Measurements from ENCODE around the gene AKT3. TPM values are rescaled to one million over a fixed set of nuclear protein-coding genes. Genes with fewer than 3 reads are reported as not detected.

Gene AKT3
- total RNA-seq, 2 experiments from 2014 or later, result 38.2 to 41.4 TPM

DNA sequence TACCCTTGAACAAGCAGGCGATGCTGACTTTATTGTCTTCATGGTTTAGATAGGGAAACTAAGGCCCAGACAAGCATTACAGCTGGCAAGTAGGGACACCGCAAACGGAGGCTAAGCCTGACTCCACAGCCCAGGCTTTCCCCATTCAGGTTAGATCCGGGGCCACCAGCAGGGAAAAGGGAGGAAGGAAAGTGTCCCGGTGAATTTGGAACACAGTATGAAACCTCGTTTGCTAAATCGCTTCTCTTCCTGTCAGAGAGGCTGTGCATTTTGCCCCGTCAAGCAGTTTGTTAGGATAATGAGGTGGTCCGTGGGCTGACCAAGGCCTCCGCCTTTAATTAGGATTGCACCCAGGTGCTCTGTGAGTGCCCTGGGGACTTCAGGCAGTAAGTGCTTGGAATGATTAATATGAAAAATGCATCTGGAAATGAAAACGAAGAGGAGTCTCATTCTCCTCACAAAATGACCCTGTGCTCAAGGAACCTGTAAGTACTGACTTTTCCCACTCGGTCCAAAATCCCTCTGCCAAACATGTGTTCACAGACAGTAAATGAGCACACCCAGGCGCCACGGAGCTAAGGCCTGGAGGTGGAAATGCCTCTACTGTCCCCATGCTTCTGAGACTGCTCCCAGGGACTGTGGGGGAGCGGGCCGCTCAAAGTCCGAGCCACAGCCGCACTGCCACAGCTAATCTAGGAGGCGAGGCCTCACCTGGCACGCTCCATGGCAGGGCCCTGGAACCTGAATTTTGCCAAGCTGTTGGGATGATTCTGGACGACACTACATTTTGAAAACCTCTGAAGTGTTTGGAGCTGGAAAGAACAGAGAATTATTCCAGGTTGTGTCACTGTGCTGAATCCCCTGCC lies 360.1 kb downstream of the AKT3 start:
- Mint-ChIP-seq H3K27me3 (no peaks in the 10 kb centered on the region), H3K4me1 (no peaks in the 10 kb centered on the region), H3K36me3 (ENCODE audit: low read depth) (no peaks in the 10 kb centered on the region), H3K9me3 (no peaks in the 10 kb centered on the region), H3K4me3 (no peak overlapping the region), H3K27ac (no peak overlapping the region)
- CTCF ChIA-PET, result no interaction called here
- POLR2A ChIA-PET, result no interaction called here
- DNase-seq, result no peak

DNA sequence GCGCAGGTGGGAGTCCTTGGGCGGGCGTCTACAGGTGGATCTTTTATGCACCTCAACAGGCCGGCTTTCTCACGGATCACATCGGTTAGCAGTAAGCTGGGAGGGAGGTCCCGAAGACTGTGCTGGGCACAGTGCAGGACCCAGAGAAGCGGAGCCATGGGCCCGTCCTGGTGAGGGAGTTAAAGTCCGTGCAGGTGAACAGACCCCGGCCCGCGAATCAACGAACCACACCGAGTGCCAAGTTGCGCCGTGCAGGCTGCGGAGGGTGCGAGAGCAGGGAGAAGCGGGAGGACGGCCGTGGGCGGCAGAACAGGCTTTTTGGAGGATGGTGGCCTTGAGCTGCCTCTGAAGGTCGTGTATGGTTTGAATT lies 360.9 kb downstream of the AKT3 start:
- DNase-seq, result no peak
- no peaks in the 10 kb centered on the region for H3K27me3 Mint-ChIP-seq
- POLR2A ChIA-PET, result no interaction called here
- CTCF ChIA-PET, result no interaction called here
- no peak overlapping the region for H3K4me3 Mint-ChIP-seq
- no peak overlapping the region for H3K27ac Mint-ChIP-seq
- H3K36me3 Mint-ChIP-seq (ENCODE audit: low read depth), result no peaks in the 10 kb centered on the region
- H3K9me3 Mint-ChIP-seq, result no peaks in the 10 kb centered on the region
- H3K4me1 Mint-ChIP-seq, result no peaks in the 10 kb centered on the region

DNA sequence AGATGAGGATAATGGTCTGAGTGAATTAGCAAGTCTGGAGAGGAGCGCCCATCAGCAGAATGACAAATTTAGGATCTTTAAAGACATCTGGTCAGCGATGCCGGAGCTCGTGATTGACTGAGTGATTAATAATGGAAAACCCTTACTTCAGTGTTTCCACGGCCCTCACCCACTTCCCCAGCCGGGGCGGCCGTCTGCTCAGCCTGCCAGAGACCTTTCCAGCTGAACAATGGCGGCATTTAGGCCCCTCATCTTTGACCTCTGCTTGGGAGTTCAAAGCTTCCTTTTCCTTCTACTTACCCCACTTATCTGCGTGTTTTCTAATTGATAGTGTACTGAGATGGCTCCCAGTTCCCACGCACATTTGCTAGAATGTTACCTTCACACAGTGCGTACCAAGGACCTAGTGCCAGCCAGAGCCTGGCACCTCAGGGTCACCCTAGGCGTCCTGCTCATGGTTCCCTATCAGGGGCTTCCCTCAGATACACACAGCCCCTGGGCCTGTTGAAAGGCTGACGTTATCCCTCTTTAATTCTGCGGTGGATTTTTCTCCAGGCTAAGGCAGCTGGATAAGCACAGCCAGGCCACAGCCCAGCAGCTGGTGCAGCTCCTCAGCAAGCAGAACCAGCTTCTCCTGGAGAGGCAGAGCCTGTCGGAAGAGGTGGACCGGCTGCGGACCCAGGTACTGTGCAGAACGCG lies 361.4 kb downstream of the AKT3 start:
- Mint-ChIP-seq H3K4me1 (peaks cover 3% of the 10 kb centered on the region), H3K27ac (no peak overlapping the region), H3K4me3 (no peak overlapping the region), H3K36me3 (ENCODE audit: low read depth) (no peaks in the 10 kb centered on the region), H3K9me3 (no peaks in the 10 kb centered on the region), H3K27me3 (peaks cover 2% of the 10 kb centered on the region)
- ChIA-PET POLR2A (no interaction called here), CTCF (no interaction called here)
- DNase-seq, result no peak

- H3K27me3 Mint-ChIP-seq, result peaks cover 2% of the 10 kb centered on the region
- no peak overlapping the region for H3K27ac Mint-ChIP-seq
- ChIA-PET POLR2A (no interaction called here), CTCF (no interaction called here)
- DNase-seq, result no peak
- peaks cover 6% of the 10 kb centered on the region for H3K4me1 Mint-ChIP-seq
- no peaks in the 10 kb centered on the region for H3K36me3 Mint-ChIP-seq (ENCODE audit: low read depth)
- no peaks in the 10 kb centered on the region for H3K9me3 Mint-ChIP-seq
- no peak overlapping the region for H3K4me3 Mint-ChIP-seq
Observed at GRCh38 chr1:243487649-243488227, 362.3 kb downstream of the AKT3 start.

DNA sequence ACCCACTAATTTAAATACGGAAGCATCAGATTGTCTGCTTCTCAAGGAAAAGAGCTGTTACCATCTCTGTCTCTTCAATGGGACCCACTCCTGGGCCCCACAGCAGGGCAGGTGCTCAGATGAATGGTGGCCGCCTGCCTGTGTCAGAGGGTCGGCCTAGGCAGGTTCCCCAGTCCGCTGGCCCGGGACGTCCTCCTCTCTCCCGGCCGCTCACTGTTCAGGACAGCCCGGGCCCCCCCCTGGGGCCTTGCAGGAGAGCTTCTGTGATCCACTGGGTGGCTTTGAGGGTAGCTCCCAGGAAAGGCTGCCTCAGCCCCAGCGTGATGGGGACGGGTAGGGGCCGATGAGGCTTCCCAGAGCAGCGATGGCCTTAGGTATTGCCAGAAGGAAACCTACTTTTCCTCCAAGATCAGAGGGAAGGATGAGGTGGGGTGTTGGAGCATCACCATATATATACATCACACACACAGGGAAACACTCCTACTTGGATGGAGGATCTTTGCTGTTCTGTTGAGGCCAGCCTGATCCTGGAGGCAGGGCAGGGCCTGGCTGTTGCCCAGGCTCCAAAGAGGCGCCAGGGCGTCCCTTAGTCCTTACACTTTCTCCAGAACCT lies 362.9 kb downstream of the AKT3 start:
- Mint-ChIP-seq H3K36me3 (ENCODE audit: low read depth) (no peaks in the 10 kb centered on the region), H3K4me1 (peaks cover 12% of the 10 kb centered on the region), H3K4me3 (no peak overlapping the region), H3K27me3 (peaks cover 2% of the 10 kb centered on the region), H3K27ac (no peak overlapping the region), H3K9me3 (no peaks in the 10 kb centered on the region)
- no peak for DNase-seq
- CTCF ChIA-PET, result no interaction called here
- POLR2A ChIA-PET, result no interaction called here

DNA sequence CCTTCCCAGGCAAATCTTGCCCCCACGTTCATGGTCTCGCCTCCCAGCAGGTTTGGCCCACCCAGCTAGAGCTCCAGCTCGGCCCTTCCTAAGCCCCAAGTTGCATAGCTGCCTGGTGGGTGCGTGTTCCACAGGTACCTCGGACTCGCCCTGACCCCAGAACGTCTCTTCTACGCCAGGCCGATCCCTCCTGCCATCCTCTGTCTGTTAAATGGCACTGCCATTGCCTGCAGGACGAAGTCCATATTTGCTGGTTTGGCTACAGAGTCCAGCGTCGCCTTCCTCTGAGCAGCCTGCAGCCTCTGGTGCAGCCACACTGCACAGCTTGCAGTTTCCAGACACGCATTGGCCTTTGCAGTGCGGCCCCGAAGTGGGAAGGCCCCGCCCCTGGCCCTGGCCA lies 366.1 kb downstream of the AKT3 start:
- H3K36me3 Mint-ChIP-seq (ENCODE audit: low read depth), result no peaks in the 10 kb centered on the region
- ChIA-PET CTCF (no interaction called here), POLR2A (no interaction called here)
- peak overlapping the region; percentile 50 for H3K4me3 Mint-ChIP-seq
- no peak for DNase-seq
- H3K9me3 Mint-ChIP-seq, result no peaks in the 10 kb centered on the region
- H3K4me1 Mint-ChIP-seq, result peaks cover 21% of the 10 kb centered on the region
- no peak overlapping the region for H3K27ac Mint-ChIP-seq
- peaks cover 2% of the 10 kb centered on the region for H3K27me3 Mint-ChIP-seq

- peaks cover 21% of the 10 kb centered on the region for H3K4me1 Mint-ChIP-seq
- H3K9me3 Mint-ChIP-seq, result no peaks in the 10 kb centered on the region
- H3K4me3 Mint-ChIP-seq, result peak overlapping the region; percentile 59
- H3K27ac Mint-ChIP-seq, result no peak overlapping the region
- DNase-seq, result no peak
- ChIA-PET POLR2A (no interaction called here), CTCF (no interaction called here)
- no peaks in the 10 kb centered on the region for H3K36me3 Mint-ChIP-seq (ENCODE audit: low read depth)
- peaks cover 2% of the 10 kb centered on the region for H3K27me3 Mint-ChIP-seq
Observed at GRCh38 chr1:243483071-243483771, 366.8 kb downstream of the AKT3 start.

DNA sequence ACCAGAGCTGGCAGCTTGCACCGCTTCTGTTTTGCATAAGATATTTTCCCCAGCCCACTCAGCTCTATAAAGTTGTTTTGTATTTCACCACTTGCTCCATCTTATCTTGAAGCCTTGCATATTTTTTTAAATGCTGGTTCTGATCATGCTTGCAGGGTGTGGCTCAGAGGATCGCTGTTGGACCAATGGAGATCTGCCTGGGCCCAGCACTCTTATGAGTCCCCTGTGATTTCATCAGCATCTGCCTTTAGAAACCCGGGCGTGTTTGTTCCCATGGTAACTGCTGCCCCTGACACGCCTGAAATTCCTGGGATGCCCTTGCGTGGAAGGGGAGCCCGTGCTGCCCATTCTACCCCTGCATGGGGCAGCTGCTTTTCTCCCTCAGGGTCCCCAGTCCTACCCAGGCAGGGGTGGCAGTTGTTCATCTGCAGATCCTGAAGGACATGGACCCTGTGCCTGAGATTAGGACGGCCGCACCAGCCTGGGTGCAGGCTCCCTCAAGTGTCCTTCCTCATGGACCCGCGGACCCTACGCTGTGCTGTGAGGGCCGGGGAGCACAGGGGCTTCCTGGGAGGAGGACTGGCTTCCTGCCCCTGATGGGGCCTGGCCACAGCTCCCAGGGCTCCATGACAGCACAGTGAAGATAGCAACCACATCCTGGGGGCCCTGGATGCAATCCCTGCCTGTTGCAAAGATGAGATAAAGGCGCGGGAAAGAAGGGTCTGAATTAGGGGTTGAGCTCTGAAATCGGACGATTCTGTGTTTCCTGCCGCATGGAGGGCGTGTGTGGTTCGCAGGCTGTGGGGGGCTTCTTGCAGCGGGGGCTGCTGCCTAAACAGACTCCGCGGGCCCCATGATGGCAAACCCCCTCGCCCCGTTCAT lies 367.7 kb downstream of the AKT3 start:
- ChIA-PET POLR2A (no interaction called here), CTCF (no interaction called here)
- Mint-ChIP-seq H3K4me1 (peaks cover 21% of the 10 kb centered on the region), H3K9me3 (no peaks in the 10 kb centered on the region), H3K27me3 (peaks cover 2% of the 10 kb centered on the region), H3K27ac (no peak overlapping the region), H3K4me3 (peak overlapping the region; percentile 59), H3K36me3 (ENCODE audit: low read depth) (no peaks in the 10 kb centered on the region)
- peak; percentile 22 for DNase-seq

DNA sequence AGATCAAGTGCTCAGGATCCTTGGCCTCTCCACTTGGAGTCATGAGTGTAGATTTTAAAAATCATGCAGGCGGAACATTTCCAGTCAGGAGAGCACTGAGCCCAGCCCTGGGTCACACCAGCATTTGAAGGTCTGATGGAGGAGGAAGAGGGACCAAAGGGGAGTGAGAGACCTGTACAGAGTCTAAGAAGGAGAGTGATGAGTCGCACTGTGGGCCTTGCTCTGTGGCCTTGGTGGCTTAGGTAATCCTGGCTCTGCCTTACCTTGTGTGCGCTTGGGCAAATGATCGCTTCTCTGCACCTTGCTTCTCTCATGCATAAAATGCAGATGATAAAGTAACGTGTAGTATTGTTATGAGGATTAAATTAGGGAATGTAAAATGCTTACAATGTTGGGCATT lies 368.9 kb downstream of the AKT3 start:
- no peaks in the 10 kb centered on the region for H3K36me3 Mint-ChIP-seq (ENCODE audit: low read depth)
- POLR2A ChIA-PET, result no interaction called here
- no peak overlapping the region for H3K27ac Mint-ChIP-seq
- no peak for DNase-seq
- no peak overlapping the region for H3K4me3 Mint-ChIP-seq
- peaks cover 2% of the 10 kb centered on the region for H3K27me3 Mint-ChIP-seq
- peaks cover 21% of the 10 kb centered on the region for H3K4me1 Mint-ChIP-seq
- no peaks in the 10 kb centered on the region for H3K9me3 Mint-ChIP-seq
- CTCF ChIA-PET, result no interaction called here

GRCh38 chr1:243477731-243478290 lies 372.2 kb downstream of the AKT3 start:
- no peak overlapping the region for H3K4me3 Mint-ChIP-seq
- CTCF ChIA-PET, result no interaction called here

DNA sequence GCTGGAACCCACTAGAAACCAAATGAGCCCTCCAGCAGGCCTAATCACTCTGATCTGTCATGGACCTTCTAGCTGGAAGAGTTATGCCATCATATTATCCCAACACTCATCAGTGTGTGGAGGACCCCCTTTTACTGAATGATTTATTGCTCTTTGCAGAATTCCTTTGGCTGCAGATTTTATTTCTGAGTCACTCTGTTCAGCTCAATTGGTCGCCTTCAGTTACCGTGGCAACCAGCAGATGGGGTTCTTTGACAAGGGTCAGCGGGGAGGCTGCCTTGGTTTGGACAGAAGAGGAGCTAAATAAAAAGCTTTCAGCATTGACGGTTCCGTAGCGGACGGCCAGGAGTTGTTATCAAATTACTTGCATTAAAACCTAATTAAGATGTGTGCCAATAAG lies 374.1 kb downstream of the AKT3 start:
- H3K36me3 Mint-ChIP-seq (ENCODE audit: low read depth), result no peaks in the 10 kb centered on the region
- ChIA-PET POLR2A (no interaction called here), CTCF (interaction anchor here (1.1 kb wide), 1 partner anchor 132 kb away, joined by 3 read pairs; no protein-coding TSS in a partner anchor)

More at GRCh38 chr1:243477731-243478290, 372.2 kb downstream of the AKT3 start:
- peaks cover 20% of the 10 kb centered on the region for H3K4me1 Mint-ChIP-seq
- no peak for DNase-seq
- no peaks in the 10 kb centered on the region for H3K36me3 Mint-ChIP-seq (ENCODE audit: low read depth)
- H3K27ac Mint-ChIP-seq, result no peak overlapping the region
- POLR2A ChIA-PET, result no interaction called here
- H3K9me3 Mint-ChIP-seq, result no peaks in the 10 kb centered on the region
- no peaks in the 10 kb centered on the region for H3K27me3 Mint-ChIP-seq

GRCh38 chr1:243474906-243475305 lies 375.1 kb downstream of the AKT3 start:
- no peaks in the 10 kb centered on the region for H3K27me3 Mint-ChIP-seq
- H3K4me1 Mint-ChIP-seq, result peaks cover 5% of the 10 kb centered on the region
- POLR2A ChIA-PET, result no interaction called here
- no peak for DNase-seq
- H3K4me3 Mint-ChIP-seq, result no peak overlapping the region
- H3K27ac Mint-ChIP-seq, result no peak overlapping the region
- H3K36me3 Mint-ChIP-seq (ENCODE audit: low read depth), result no peaks in the 10 kb centered on the region
- no peaks in the 10 kb centered on the region for H3K9me3 Mint-ChIP-seq
- CTCF ChIA-PET, result no interaction called here

More for the DNA sequence above, 374.1 kb downstream of the AKT3 start:
- Mint-ChIP-seq H3K27me3 (no peaks in the 10 kb centered on the region), H3K4me1 (peaks cover 5% of the 10 kb centered on the region), H3K9me3 (no peaks in the 10 kb centered on the region), H3K27ac (no peak overlapping the region), H3K4me3 (no peak overlapping the region)
- DNase-seq, result no peak
